HG03097 (cell line): ENCODE results near the gene HNRNPR.
A peak's percentile ranks its signal among the peaks of the same experiment; 100 is the strongest.
"Not testable (repeated sequence)": the region's sequence is repeated elsewhere in the genome, so short reads cannot be mapped to it uniquely, and the experiment has no call there.

Source experiments
- ATAC-seq: cut with Tn5 transposase; IDR thresholded peaks from one replicate; pipeline ENCODE4 v1.9.1; 2021; ENCODE audit not compliant: unreplicated experiment, low FRiP score

Gene HNRNPR

DNA sequence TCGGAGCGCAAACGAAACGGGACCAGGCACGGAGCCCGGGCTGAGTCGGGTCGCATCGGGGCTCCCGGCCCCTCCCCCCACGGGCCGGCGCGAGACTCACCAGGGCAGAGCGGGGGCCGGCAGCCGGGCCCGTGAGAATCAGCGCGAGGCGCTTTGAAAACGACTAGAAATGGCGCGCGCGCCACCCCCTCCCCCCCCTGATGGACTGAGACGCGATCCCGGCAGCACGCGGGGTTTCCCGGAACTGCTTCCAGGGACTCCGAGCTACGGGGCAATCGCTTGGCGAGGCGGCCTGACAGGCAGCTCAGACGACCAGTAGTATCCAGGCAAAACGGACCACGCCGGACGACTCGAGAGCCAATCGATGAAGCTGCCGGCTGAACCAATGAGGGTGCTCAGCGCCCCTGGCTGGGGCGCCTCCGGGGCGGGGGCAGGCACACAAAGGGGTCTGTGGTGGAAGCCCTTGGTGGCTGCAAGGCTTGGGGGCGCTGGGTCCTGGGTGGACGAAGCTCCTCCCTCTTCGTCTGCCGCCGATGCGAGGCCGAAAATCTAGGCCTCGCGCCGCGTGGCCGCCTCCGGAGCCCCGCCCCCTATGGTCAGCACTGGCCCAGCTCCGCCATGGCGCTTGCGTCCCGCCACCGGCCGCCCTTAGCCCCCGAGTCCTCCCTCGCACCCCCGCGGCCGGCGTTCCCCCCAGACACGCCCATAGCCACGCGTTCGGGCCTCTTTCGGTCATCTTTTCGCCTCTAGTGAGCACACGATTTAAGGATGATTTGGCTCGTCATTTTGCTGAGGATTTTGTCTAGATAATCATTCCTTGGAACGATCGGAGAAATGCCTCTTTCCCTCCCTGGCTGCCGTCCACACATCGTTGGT is at the start of gene HNRNPR:
TSS of gene HNRNPR (minus strand) at position 174 of the 876 bp plus-strand sequence. CDS start 3,276 bp downstream, outside the sequence.
- ATAC-seq: peak; percentile 93

DNA sequence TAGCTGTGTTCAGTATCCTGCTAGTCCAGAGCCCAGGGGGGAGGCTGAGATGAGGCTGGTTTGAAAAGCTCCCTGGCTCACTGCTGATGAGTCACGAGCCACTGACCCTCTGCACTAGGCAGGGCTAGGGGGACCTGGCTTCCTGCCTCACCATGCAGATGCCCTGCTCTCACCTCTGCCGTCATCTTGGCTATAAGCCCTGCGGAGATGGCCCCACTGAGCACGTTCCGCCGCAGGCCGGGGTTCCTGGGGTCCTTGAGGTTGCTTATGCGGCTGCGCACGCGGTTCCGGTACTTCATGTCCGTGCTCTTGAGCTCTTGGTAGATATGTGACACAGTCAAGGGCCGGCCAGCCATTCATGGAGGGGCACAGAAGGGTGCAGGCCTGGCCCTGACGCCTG is 49.6 kb upstream of the HNRNPR start:
- no peak for ATAC-seq

DNA sequence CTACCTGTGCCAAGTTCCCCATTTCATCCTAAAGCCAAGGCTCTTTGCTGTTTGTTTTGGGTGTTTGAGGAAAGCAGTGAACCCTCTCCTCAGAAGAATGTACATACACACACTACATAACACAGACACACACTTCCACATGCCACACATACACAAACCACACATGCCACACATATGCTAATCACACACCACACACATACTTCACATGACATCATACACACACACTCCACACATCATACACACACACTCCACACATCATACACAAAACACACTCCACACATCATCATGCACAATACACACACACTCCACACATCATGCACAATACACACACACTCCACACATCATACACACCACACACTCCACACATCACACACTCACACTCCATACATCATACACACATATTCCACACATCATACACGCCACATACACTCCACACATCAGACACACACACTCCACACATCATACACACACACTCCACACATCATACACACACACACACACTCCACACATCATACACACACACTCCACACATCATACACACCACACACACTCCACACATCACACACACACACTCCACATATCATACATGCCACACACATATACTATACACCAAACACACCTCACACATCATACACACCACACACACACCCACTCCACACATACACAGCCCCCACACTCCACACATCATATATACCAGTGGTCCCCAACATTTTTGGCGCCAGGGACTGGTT is 48.2 kb upstream of the HNRNPR start:
- ATAC-seq: no peak

DNA sequence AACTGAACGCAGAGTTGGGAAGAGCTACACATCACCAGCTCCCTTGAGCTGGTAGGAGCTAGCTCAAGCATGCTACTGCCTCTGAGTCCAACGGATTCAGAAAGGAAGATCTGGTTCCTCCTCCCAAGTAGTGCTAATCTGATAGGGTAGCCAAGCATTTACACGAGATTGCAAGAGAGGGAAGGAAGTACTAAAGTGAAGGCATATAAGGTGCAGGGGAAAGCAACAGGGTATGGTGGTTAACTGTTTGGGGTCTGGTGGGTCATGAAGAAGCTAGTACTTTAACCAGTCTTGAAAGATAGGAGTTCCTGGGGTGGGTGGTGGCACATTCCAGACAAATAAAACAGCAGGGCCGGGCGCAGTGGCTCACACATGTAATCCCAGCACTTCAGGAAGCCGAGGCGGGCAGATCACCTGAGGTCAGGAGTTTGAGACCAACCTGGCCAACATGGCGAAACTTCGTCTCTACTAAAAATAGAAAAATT is 45.8 kb upstream of the HNRNPR start:
- ATAC-seq: no peak

DNA sequence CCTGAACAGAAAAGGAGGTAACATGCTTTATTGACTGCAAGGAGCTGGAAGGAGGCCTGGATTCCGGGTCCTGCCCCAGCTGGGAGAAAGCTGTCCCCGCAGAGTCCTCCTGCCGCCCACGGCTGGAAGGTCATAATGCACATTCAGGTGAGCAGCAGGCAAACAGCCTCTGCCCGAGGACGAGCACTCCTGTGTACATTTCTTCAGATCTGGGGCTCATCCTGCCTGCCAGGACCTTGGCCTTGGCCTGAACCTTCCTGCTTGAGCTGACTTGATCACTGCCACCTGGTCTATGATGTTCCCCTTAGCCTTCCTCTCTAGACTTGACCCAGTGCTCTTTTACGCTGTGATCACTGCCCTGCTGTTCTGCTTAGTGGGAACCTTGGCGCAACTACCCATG is 43.4 kb upstream of the HNRNPR start:
- ATAC-seq: no peak

DNA sequence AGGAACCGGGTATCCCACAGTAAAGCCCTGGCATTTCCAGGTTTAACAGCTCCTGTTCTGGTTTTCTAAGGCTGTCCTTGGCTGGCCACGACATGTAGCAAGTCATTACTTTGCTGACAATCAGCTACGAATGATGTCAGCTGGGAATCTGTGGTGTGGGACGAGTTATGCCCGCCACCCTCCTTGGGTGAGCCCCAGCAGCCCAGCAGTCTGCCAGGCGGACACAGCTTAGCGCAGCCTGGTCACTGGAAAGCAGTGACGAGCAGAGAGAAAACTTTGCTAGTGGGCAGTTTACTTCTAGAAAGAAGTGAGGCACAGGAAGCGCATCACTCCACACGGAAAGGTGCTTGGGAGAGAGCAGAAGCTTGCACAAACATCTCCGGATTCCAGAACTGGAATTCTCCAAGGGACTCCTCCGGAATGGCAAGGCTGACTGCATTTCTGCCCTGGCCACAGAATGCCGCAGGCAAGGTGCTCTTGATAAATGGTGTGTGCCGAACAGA is 41.1 kb upstream of the HNRNPR start:
- ATAC-seq: no peak

DNA sequence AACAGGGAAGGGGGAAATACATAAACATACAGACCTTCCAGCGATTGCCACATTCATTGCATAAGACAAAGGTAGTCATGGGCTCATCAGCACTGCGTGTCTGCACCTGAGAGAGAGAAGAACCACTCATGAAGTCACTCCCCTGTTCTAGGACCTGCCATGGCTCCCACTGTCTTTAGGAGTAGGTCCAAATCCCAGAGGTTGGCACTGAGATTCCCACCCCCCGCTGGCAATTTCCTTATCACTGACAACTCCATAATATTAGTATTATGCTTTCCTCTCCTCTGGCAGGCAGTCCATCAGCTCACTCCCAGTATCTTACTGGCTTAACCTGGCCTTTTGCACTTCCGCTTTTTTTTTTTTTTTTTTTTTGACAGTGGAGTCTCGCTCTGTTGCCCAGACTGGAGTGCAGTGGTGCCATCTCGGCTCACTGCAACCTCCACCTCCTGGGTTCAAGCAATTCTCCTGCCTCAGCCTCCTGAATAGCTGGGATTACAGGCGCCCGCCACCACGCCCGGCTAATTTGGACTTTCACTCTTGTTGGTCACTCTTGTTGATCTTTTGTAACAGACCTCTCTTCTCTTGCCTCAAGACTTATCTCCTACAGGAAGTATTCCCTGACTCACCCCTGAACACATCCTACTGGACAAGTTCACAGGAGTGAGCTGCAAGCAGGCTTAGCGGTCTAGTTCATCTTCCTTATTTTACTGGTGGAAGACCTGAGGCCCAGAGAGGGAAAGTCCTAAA is 40.4 kb upstream of the HNRNPR start:
- no peak for ATAC-seq

DNA sequence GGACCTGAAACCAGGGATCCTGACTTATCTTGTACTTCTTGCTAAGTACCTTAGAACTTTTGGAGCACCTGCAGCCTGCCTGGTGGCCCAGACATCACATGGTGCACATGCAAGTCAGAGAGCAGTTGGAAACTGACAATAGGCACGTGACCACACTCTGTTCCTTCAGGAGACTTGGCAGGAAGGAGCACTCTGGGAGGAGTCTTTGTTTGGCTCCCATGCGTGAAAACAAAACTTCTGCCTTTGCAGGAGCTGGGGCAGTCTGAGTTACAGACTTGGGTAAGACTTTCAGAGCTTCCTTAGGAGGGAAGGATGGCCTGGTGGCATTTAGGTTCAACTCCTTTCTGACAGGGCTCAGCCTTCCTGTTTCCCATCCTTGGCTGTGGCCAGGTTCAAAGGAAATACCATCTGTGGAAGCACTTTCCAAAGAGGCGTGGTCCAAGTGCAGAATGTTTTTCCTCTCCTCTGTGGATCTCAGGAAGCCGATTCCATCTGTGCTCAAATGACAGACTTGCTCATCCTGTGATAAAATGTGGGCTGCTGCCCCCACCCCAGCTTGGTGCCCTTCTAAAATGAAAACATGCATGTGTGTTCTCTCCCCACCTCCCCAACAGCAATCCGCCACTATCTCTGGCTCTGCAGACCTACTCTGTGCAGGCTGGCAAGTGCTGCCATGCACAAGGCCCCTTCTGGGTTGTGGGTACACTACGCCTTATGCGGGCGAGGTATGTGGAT is 39.7 kb upstream of the HNRNPR start:
- ATAC-seq: no peak

DNA sequence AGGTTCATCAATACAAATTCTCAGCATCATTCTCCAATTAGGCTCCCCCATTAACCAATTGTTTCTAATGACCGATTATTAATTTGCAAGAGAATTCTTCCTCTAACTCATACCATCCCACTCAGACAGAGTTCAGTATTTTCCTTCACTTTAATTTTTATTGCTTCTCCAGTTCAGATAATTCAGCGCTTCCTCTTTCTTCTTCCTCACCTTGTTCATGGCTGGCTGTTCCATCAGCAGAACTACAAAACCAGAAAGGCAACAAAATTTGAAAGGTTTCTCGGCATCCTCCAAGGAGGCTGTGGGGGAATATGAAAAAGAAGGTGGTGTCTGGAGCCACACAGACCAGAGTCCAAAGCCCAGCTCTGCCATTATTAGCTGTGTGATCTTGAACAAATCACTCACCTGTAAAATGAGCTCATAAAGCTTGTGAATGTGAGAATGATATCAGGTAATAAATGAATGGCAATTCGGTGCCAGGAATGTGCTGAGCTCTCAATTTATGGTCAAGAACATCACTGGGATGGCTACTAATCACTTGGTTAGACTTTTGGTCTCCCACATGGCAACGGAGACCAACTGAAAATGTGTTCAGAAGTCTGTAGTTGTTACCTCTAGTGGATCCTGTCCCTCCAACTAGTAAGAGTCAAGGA is 37.3 kb upstream of the HNRNPR start:
- ATAC-seq: no peak

DNA sequence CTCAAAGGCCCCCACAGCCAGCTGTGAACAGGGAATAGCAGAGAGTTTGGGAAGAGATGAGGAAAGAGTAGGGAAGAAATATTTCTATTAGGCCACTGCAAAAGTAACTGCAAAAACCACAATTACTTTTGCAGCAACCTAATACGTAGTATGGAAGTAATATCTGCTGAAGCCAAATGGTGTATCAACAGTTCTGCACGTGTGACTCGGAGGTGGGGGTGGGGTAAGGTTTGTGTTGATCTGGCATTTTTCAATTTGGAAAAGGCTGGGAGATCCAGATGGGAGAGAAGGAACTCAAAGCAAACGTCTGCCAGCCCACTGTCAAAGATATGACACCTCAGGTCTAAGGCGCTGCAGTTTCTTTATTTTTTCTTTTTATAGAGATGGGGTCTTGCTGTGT is 36.6 kb upstream of the HNRNPR start:
- ATAC-seq: no peak

DNA sequence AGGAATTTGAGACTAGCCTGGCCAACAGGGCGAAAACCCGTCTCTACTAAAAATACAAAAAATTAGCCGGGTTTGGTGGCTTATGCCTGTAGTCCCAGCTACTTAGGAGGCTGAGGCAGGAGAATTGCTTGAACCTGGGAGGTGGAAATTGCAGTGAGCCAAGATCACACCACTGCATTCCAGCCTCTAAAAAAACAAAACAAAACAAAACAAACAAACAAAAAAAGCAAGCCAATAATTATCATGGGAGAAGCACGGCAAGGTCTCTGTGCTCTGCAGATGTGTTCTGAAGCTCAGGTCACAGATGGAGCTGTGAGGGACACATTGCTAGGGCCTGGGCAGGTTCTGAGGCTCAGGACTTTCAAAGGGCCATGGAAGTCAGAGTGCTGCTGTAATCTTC is 36.2 kb upstream of the HNRNPR start:
- not testable (repeated sequence) for ATAC-seq

DNA sequence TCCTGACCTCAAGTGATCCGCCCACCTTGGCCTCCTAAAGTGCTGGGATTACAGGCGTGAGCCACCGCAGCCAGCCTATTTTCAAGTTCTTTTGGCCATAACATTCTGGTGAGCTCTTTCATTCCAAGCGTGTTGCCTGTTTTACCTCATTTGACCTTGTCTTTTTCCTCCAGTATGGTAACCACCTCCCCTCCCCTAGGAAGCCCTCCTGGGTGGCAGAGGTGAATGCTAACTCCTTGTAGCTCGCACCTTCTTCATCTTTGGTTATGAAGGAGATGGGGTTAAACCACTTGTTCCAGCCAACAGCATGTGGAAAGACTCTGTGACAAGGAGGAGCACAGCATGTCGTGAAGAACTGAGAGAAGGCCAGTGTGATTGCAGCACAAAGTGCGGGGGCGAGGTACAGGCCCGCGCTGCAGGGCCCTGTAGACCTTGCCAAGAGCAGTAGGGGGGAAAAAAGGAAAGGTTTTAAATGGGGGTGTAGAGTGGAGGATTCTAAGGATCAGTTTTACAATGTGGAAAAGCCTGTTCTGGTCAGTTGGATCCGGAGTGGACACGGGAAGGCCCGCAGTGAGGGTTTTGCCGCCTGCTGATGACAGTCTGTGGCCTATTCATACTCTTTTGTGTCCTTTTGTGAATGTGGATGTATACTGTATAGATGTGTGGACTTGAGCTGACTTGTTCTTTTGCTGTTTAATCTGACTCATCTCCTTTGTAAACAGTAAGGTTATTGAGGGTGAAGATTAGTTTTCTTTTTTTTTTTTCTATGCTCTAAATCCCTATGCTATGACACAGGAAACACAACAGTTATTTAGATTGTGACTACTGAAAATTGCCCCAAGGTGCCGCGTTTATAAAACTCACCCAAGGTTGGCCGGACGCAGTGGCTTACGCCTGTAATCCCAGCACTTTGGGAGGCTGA is 33.1 kb upstream of the HNRNPR start:
- ATAC-seq: no peak

DNA sequence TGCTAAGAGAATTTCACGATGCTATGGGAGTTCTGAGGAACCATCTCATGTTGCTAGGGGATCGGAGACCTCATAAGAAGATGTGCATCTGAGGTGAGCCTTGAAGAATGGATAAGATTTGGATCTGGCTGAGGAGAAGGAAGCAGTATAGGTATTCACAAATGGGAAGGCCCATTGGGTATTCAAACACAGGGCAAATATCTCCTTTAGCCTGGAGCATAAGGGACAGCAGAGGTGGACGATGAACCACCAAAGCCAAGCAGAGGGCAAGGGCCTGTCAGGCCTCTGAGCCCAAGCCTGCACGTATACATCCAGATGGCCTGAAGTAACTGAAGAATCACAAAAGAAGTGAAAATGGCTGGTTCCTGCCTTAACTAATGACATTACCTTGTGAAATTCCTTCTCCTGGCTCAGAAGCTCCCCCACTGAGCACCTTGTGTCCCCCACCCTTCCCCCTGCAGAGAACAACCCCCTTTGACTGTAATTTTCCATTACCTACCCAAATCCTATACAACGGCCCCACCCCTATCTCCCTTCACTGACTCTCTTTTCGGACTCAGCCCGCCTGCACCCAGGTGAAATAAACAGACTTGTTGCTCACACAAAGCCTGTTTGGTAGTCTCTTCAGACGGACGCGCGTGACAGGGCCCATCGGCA is 30.1 kb upstream of the HNRNPR start:
- not testable (repeated sequence) for ATAC-seq

DNA sequence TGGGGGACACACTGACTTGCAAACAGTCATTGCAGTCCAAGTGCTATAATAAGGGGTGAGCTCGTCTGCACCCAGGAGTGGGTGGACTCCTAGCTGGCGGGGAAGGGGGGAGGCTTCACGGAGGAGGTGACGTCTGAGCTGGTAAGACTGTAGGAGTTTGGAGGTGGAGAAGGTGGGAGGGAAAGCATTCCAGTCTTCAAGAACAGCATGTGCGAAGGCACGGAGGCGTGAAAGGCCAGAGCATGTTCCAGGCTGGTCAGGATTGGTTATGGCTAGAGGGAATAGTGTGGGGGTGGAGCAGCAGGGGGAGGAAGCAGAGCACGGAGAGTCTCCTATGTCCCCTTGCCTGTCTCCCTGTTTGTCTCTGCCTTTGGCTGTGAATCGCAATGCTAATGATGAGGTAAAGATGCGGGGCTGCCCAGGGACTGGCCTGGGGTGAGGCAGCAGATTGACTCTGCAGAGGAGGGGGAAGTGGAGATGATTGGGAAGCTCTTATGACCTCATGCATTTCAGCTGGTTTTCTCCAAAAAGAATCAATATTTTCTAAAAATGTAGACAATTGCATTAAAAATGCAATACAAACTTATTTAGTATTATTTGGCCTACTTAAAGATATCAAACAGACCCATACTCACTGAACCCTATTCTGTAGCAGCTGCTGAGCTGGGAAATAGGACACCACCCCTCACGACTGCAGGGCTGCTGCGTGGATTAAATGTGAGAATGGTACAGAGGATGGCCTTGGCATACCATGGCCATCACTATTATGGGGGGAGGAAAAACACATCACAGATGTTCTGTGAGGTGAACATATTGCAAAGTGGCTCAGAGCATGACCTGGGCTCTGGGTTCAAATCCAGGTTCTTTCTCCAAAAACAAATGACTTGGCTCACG is 28.1 kb upstream of the HNRNPR start:
- ATAC-seq: no peak

DNA sequence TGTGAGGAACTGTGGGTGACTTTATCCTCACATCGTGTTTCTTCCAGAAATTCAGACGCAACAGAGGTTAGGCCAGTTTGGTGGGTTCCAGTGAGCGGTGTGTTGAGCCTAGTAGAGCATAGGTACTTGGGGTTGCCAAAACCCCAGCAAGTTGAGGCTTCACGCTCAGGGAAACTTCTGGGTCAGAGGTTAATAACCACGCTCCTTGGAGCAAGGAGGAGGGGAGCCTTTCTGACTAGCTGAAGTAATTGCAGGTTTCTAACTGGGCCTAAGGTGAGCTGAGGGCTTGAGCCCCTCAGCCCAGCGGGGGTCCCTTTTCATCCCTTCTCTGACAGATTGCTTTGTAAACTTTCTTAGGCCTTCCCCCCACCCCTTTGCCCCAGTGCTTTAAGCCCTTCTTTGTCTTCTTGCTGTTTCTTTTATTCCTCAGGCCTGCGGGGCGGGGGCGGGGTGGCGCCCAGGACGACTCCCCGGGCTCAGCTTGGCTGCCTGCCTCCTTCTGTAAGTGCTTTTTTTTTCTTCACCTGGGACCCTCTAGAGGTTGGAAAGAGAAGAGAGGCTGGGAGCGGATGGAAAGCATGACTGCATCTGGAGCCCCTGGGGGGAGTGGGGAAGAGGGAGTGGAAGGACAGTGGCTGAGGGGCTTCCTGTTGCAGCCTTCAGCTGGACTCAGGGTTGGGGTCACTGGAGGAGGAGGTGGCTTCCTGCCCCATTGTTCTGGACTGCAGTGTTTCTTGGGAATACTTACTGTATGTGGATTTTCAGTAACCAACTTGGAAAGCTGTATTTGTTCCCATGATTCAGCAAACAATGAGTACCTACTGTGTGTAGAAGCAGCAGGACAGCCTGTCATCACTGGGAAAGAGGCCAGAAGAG is 26.9 kb upstream of the HNRNPR start:
- no peak for ATAC-seq

DNA sequence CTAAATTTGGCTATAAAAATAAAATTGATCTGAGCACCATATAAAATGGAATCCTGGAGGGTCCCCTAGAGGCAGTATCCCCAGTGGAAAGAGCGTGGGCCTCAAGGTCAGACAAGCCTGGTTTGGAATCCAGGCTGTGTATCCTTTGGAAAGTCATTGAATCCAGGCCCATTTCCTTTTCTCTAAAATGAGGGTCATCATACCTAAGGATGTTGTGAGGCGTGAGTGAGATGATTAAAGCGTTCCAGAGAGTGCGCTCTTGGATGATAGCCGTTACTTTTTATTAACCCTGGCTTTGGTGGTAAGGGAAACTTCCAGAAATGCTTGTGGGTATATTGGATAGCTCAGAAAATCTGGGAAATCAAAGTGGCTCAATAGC is 26.2 kb upstream of the HNRNPR start:
- ATAC-seq: no peak
